Activated CD4-positive, alpha-beta memory T cell treated with anti-CD3 and anti-CD28 coated beads for 36 hours (primary cell): ENCODE measurements around the gene CLIC4. TPM values are rescaled to one million over a fixed set of nuclear protein-coding genes. Genes with fewer than 3 reads are reported as not detected.
A peak's percentile ranks its signal among the peaks of the same experiment; 100 is the strongest.

Experiments
- CTCF ChIA-PET: fragments of 350-600 bp; sonication (Branson Sonifier 250); formaldehyde crosslinking; loops from one replicate; lab custom pipeline; 2021; ENCODE audit warnings: antibody characterized with exemption, inconsistent platforms; lab: Charles Lee
- POLR2A ChIA-PET: fragments of 350-600 bp; sonication (Branson Sonifier 250); formaldehyde crosslinking; loops from one replicate; lab custom pipeline; 2021; ENCODE audit warnings: antibody characterized with exemption; lab: Charles Lee
- DNase-seq: peaks from one replicate; pipeline ENCODE4 v3.0.0-alpha.2; 2020
- H3K27ac Mint-ChIP-seq: one replicate; pipeline ENCODE4 v1.8.0; 2021; ENCODE audit warnings: mixed read lengths
- H3K27me3 Mint-ChIP-seq: one replicate; pipeline ENCODE4 v1.8.0; 2021; ENCODE audit warnings: mixed read lengths
- H3K36me3 Mint-ChIP-seq: one replicate; pipeline ENCODE4 v1.8.0; 2021; ENCODE audit warnings: mixed read lengths
- H3K4me1 Mint-ChIP-seq: one replicate; pipeline ENCODE4 v1.8.0; 2021; ENCODE audit warnings: low read depth, mixed read lengths
- H3K4me3 Mint-ChIP-seq: one replicate; pipeline ENCODE4 v1.8.0; 2021; ENCODE audit warnings: mild to moderate bottlenecking, mixed read lengths
- H3K9me3 Mint-ChIP-seq: one replicate; pipeline ENCODE4 v1.8.0; 2021; ENCODE audit warnings: mixed read lengths
- intact Hi-C: fragments of 100-400 bp; cut with micrococcal nuclease; formaldehyde crosslinking; loops from one replicate; pipeline ENCODE4 v1.15.1; 2023
- total RNA-seq, 2 experiments: library from RNA; stranded (reverse); gene quantifications; one replicate each; pipeline ENCODE4 v1.2.3, GENCODE V29; 2021

The CLIC4 gene
- total RNA-seq, 2 experiments from 2014 or later: 25.5 to 26.3 TPM

GRCh38 chr1:24737368-24738117, 7.7 kb upstream of the CLIC4 start:
- Mint-ChIP-seq H3K27ac (no peak overlapping the region), H3K9me3 (no peaks in the 10 kb centered on the region), H3K36me3 (no peaks in the 10 kb centered on the region), H3K4me3 (no peak overlapping the region), H3K27me3 (no peaks in the 10 kb centered on the region), H3K4me1 (peaks cover 7% of the 10 kb centered on the region)
- DNase-seq: no peak
- intact Hi-C loops: no loop called here
- POLR2A ChIA-PET: no interaction called here
- CTCF ChIA-PET: interaction anchor here (0.6 kb wide), 1 partner anchor 299 kb away, joined by 4 read pairs; no protein-coding TSS in a partner anchor

GRCh38 chr1:24739241-24739640, 6.0 kb upstream of the CLIC4 start:
- no peak overlapping the region for H3K27ac Mint-ChIP-seq
- intact Hi-C loops: no loop called here
- H3K9me3 Mint-ChIP-seq: no peaks in the 10 kb centered on the region
- H3K4me1 Mint-ChIP-seq: peaks cover 16% of the 10 kb centered on the region
- ChIA-PET CTCF (no interaction called here), POLR2A (no interaction called here)
- no peak overlapping the region for H3K4me3 Mint-ChIP-seq
- DNase-seq: no peak
- H3K36me3 Mint-ChIP-seq: no peaks in the 10 kb centered on the region
- H3K27me3 Mint-ChIP-seq: no peaks in the 10 kb centered on the region

- POLR2A ChIA-PET: no interaction called here
- no peak overlapping the region for H3K4me3 Mint-ChIP-seq
- CTCF ChIA-PET: no interaction called here
- peaks cover 22% of the 10 kb centered on the region for H3K4me1 Mint-ChIP-seq
- H3K36me3 Mint-ChIP-seq: no peaks in the 10 kb centered on the region
- H3K9me3 Mint-ChIP-seq: no peaks in the 10 kb centered on the region
- intact Hi-C loops: loop anchor here (5.0 to 10.0 kb wide), 3 partner anchors 48 to 260 kb away; no protein-coding TSS in a partner anchor
- H3K27me3 Mint-ChIP-seq: no peaks in the 10 kb centered on the region
- peak; percentile 23 for DNase-seq
- H3K27ac Mint-ChIP-seq: peak overlapping the region; percentile 1
These were observed 2.9 kb upstream of the CLIC4 start for GRCh38 chr1:24742090-24742938.

- Mint-ChIP-seq H3K4me3 (no peak overlapping the region), H3K27me3 (no peaks in the 10 kb centered on the region), H3K36me3 (no peaks in the 10 kb centered on the region), H3K27ac (no peak overlapping the region), H3K9me3 (no peaks in the 10 kb centered on the region), H3K4me1 (peaks cover 32% of the 10 kb centered on the region)
- ChIA-PET CTCF (interaction anchor here (1.0 kb wide), 1 partner anchor 13 kb away, joined by 3 read pairs; no protein-coding TSS in a partner anchor), POLR2A (no interaction called here)
- no peak for DNase-seq
- intact Hi-C loops: loop anchor here (2.0 to 10.0 kb wide), 4 partner anchors 49 to 261 kb away; partner anchors contain the start of gene SRRM1
These were observed 1.6 kb upstream of the CLIC4 start for GRCh38 chr1:24743404-24744211.

- peak; percentile 31 for DNase-seq
- Mint-ChIP-seq H3K9me3 (no peaks in the 10 kb centered on the region), H3K4me3 (peak overlapping the region; percentile 76), H3K36me3 (no peaks in the 10 kb centered on the region), H3K4me1 (peaks cover 34% of the 10 kb centered on the region), H3K27me3 (no peaks in the 10 kb centered on the region), H3K27ac (peak overlapping the region; percentile 5)
- CTCF ChIA-PET: interaction anchor here (0.9 to 2.0 kb wide), 5 partner anchors 57 to 355 kb away, joined by 3 to 10 read pairs (median 4); no protein-coding TSS in a partner anchor
- POLR2A ChIA-PET: no interaction called here
- intact Hi-C loops: loop anchor here (2.0 to 10.0 kb wide), 5 partner anchors 51 to 204 kb away; partner anchors contain the start of gene SRRM1
These were observed 615 bp downstream of the CLIC4 start for GRCh38 chr1:24745711-24746413.

GRCh38 chr1:24748191-24749121, 3.2 kb downstream of the CLIC4 start:
- DNase-seq: no peak
- intact Hi-C loops: loop anchor here (5.0 to 10.0 kb wide), 4 partner anchors 54 to 206 kb away; no protein-coding TSS in a partner anchor
- CTCF ChIA-PET: no interaction called here
- H3K36me3 Mint-ChIP-seq: no peaks in the 10 kb centered on the region
- H3K27me3 Mint-ChIP-seq: no peaks in the 10 kb centered on the region
- POLR2A ChIA-PET: no interaction called here
- H3K4me3 Mint-ChIP-seq: no peak overlapping the region
- H3K4me1 Mint-ChIP-seq: peaks cover 25% of the 10 kb centered on the region
- no peaks in the 10 kb centered on the region for H3K9me3 Mint-ChIP-seq
- H3K27ac Mint-ChIP-seq: peak overlapping the region; percentile 29

GRCh38 chr1:24749252-24749651, 4.0 kb downstream of the CLIC4 start:
- ChIA-PET CTCF (interaction anchor here (1.4 kb wide), 1 partner anchor 61 kb away, joined by 3 read pairs; no protein-coding TSS in a partner anchor), POLR2A (no interaction called here)
- Mint-ChIP-seq H3K36me3 (no peaks in the 10 kb centered on the region), H3K27me3 (no peaks in the 10 kb centered on the region), H3K9me3 (no peaks in the 10 kb centered on the region), H3K4me3 (no peak overlapping the region), H3K27ac (no peak overlapping the region), H3K4me1 (peaks cover 17% of the 10 kb centered on the region)
- DNase-seq: no peak
- intact Hi-C loops: loop anchor here (5.0 to 10.0 kb wide), 4 partner anchors 54 to 207 kb away; no protein-coding TSS in a partner anchor

GRCh38 chr1:24749886-24750285, 4.6 kb downstream of the CLIC4 start:
- ChIA-PET CTCF (interaction anchor here (1.4 kb wide), 1 partner anchor 62 kb away, joined by 3 read pairs; no protein-coding TSS in a partner anchor), POLR2A (no interaction called here)
- Mint-ChIP-seq H3K27ac (no peak overlapping the region), H3K36me3 (no peaks in the 10 kb centered on the region), H3K4me1 (peaks cover 17% of the 10 kb centered on the region), H3K4me3 (no peak overlapping the region), H3K9me3 (no peaks in the 10 kb centered on the region), H3K27me3 (no peaks in the 10 kb centered on the region)
- DNase-seq: no peak
- intact Hi-C loops: loop anchor here (5.0 to 10.0 kb wide), 4 partner anchors 55 to 208 kb away; no protein-coding TSS in a partner anchor

- no peak overlapping the region for H3K27ac Mint-ChIP-seq
- intact Hi-C loops: no loop called here
- POLR2A ChIA-PET: no interaction called here
- peaks cover 12% of the 10 kb centered on the region for H3K4me1 Mint-ChIP-seq
- CTCF ChIA-PET: no interaction called here
- no peak for DNase-seq
- no peaks in the 10 kb centered on the region for H3K36me3 Mint-ChIP-seq
- H3K27me3 Mint-ChIP-seq: no peaks in the 10 kb centered on the region
- no peak overlapping the region for H3K4me3 Mint-ChIP-seq
- H3K9me3 Mint-ChIP-seq: no peaks in the 10 kb centered on the region
These were observed 6.6 kb downstream of the CLIC4 start for GRCh38 chr1:24751833-24752232.

- ChIA-PET CTCF (no interaction called here), POLR2A (no interaction called here)
- intact Hi-C loops: no loop called here
- DNase-seq: no peak
- peaks cover 12% of the 10 kb centered on the region for H3K4me1 Mint-ChIP-seq
- H3K4me3 Mint-ChIP-seq: no peak overlapping the region
- H3K27me3 Mint-ChIP-seq: no peaks in the 10 kb centered on the region
- no peaks in the 10 kb centered on the region for H3K9me3 Mint-ChIP-seq
- H3K36me3 Mint-ChIP-seq: no peaks in the 10 kb centered on the region
- H3K27ac Mint-ChIP-seq: no peak overlapping the region
These were observed 7.1 kb downstream of the CLIC4 start for GRCh38 chr1:24752305-24752704.
